GM12878 (cell line): ENCODE results near the gene PPP1R27. TPM values are rescaled to one million over a fixed set of nuclear protein-coding genes. Genes with fewer than 3 reads are reported as not detected.

Experiments
- CBX3 ChIP-seq: fragments of 200-600 bp; sonication (generic); IDR thresholded peaks from 2 replicates; pipeline ENCODE4 v1.6.1; 2016; ENCODE audit warnings: low read depth, borderline replicate concordance
- CHD1 ChIP-seq: IDR thresholded peaks from 2 replicates; pipeline ENCODE4 v1.6.1; 2012; ENCODE audit warnings: low read depth, low read length, improper control_type of control experiment
- CHD4 ChIP-seq: fragments of 200-600 bp; sonication (generic); IDR thresholded peaks from 2 replicates; pipeline ENCODE4 v1.6.1; 2016; ENCODE audit warnings: mild to moderate bottlenecking
- HSF1 ChIP-seq: fragments of 150-350 bp; IDR thresholded peaks from 2 replicates; pipeline ENCODE4 v1.6.1; 2014; ENCODE audit warnings: mild to moderate bottlenecking, low read depth, low read length
- IKZF2 ChIP-seq, 2 experiments: fragments of 450-650 bp; IDR thresholded peaks; 2 replicates each; pipeline ENCODE4 v1.6.1; 2017; ENCODE audit warnings: mild to moderate bottlenecking in 2 of 2, moderate library complexity in 2 of 2
- KLF5 ChIP-seq: fragments of 450-650 bp; IDR thresholded peaks from 2 replicates; pipeline ENCODE4 v1.6.1; 2014; ENCODE audit warnings: mild to moderate bottlenecking; ENCODE audit not compliant: partially characterized antibody
- MEF2B ChIP-seq: fragments of 450-650 bp; IDR thresholded peaks from 2 replicates; pipeline ENCODE4 v1.6.1; 2018; ENCODE audit warnings: mild to moderate bottlenecking, moderate library complexity; ENCODE audit not compliant: partially characterized antibody, poor library complexity, severe bottlenecking
- MXI1 ChIP-seq: fragments of 150-350 bp; IDR thresholded peaks from 2 replicates; pipeline ENCODE4 v1.6.1; 2011; ENCODE audit warnings: low read depth, mild to moderate bottlenecking, inconsistent platforms, low read length, improper control_type of control experiment
- NFYA ChIP-seq: IDR thresholded peaks from 2 replicates; pipeline ENCODE4 v1.6.1; 2011; ENCODE audit warnings: low read depth, mild to moderate bottlenecking, low read length, improper control_type of control experiment, borderline replicate concordance
- NKRF ChIP-seq: fragments of 450-650 bp; conservative IDR thresholded peaks from 2 replicates; pipeline ENCODE4 v1.6.1; 2017; ENCODE audit warnings: mild to moderate bottlenecking, moderate library complexity
- NR2C2 ChIP-seq: IDR thresholded peaks from 2 replicates; pipeline ENCODE4 v1.6.1; 2011; ENCODE audit warnings: borderline replicate concordance, low read depth; ENCODE audit not compliant: control insufficient read depth, insufficient read length
- RAD21 ChIP-seq: IDR thresholded peaks from 2 replicates; pipeline ENCODE4 v1.6.1; 2011; ENCODE audit warnings: mild to moderate bottlenecking, low read depth, low read length, moderate library complexity; ENCODE audit not compliant: insufficient read depth
- RELB ChIP-seq: fragments of 450-650 bp; IDR thresholded peaks from 2 replicates; pipeline ENCODE4 v1.6.1; 2017; ENCODE audit warnings: low read depth, mild to moderate bottlenecking, moderate library complexity
- SIX5 ChIP-seq: IDR thresholded peaks from 2 replicates; pipeline ENCODE4 v1.6.1; 2011; ENCODE audit warnings: mild to moderate bottlenecking, low read depth, low read length, moderate library complexity; ENCODE audit not compliant: severe bottlenecking
- SREBF1 ChIP-seq: IDR thresholded peaks from 2 replicates; pipeline ENCODE4 v1.6.1; 2012; ENCODE audit warnings: mild to moderate bottlenecking, low read length
- SUZ12 ChIP-seq: fragments of 200-600 bp; sonication (generic); IDR thresholded peaks from one replicate; pipeline ENCODE4 v1.6.1; 2018; ENCODE audit warnings: antibody characterized with exemption, mild to moderate bottlenecking; ENCODE audit not compliant: unreplicated experiment
- TCF12 ChIP-seq: IDR thresholded peaks from 2 replicates; pipeline ENCODE4 v1.6.1; 2011; ENCODE audit warnings: low read depth, mild to moderate bottlenecking, low read length
- USF1 ChIP-seq: IDR thresholded peaks from 2 replicates; pipeline ENCODE4 v1.6.1; 2011; ENCODE audit warnings: borderline replicate concordance, low read depth, mild to moderate bottlenecking, moderate library complexity, mixed read lengths, low read length; ENCODE audit not compliant: insufficient read depth; ENCODE audit errors: extremely low read length
- ZBTB11 ChIP-seq: fragments of 450-650 bp; formaldehyde crosslinking; IDR thresholded peaks from 2 replicates; pipeline ENCODE4 v1.5.0; 2022; ENCODE audit warnings: mild to moderate bottlenecking, missing genetic modification characterization
- ZZZ3 ChIP-seq: IDR thresholded peaks from 2 replicates; pipeline ENCODE4 v1.6.1; 2011; ENCODE audit warnings: low read depth; ENCODE audit not compliant: control insufficient read depth, insufficient read length
- polyA plus RNA-seq, 11 experiments: library from polyadenylated mRNA; depleted of rRNA in 4 of 11; unstranded in 6 of 11; stranded (reverse) in 5 of 11; fragments of >200 nt; fragmentation: Nextera tagmentation in 4 of 11; fragmentation: Illumina TruSeq in 1 of 11; extraction: Ambion mirVana in 4 of 11; extraction: Trizol in 1 of 11; gene quantifications; 1 replicate in 1 of 11; 2 replicates in 10 of 11; pipeline versions ENCODE4 v1.2.1 to v1.2.3, GENCODE V29; 2011 to 2016; ENCODE audit warnings: inconsistent platforms in 2 of 11, missing spikeins in 2 of 11, low read depth in 1 of 11
- total RNA-seq, 4 experiments: library from RNA; depleted of rRNA in 3 of 4; stranded (reverse); fragments of >200 nt in 3 of 4; fragmentation: Illumina TruSeq in 1 of 4; extraction: Trizol in 1 of 4; gene quantifications; 2 replicates each; pipeline versions ENCODE4 v1.2.1 to v1.2.3, GENCODE V29; 2013 to 2021

PPP1R27 gene
- total and polyA plus RNA-seq, 10 of the 15 experiments (the other 5 are each of a cell fraction or from before 2014, with no cell fraction given) = 0.17 to 1.6 (median 0.49) TPM; not detected in 3

- no peak for TF ChIP-seq CHD4
- no peak for TF ChIP-seq MXI1
- no peak for TF ChIP-seq NKRF
- TF ChIP-seq TCF12 = no peak
- TF ChIP-seq NR2C2 = no peak
- no peak for TF ChIP-seq MEF2B
- TF ChIP-seq RAD21 = no peak
- no peak for TF ChIP-seq CHD1
- no peak for TF ChIP-seq HSF1
- TF ChIP-seq NFYA = no peak
- no peak for TF ChIP-seq RELB
- no peak for TF ChIP-seq ZZZ3
- no peak for TF ChIP-seq SREBF1
- no peak for TF ChIP-seq SIX5
- no peak for TF ChIP-seq CBX3
- TF ChIP-seq KLF5 = no peak
- no peak for TF ChIP-seq USF1
- no peak for TF ChIP-seq IKZF2 (IDR thresholded peaks at IDR 0.05)
- TF ChIP-seq SUZ12 = no peak
- TF ChIP-seq ZBTB11 (CRISPR knock-in tag) = 0 out of 2 replicates have a peak, but pooled peaks have one; percentile 3
Measured at GRCh38 chr17:81867170-81867990, 32.5 kb upstream of the PPP1R27 start (continued).
